Myocyte (in vitro differentiated cells): ENCODE results near the gene NOCT. TPM values are rescaled to one million over a fixed set of nuclear protein-coding genes. Genes with fewer than 3 reads are reported as not detected.

Experiments used
- total RNA-seq: library from RNA; depleted of rRNA; stranded (reverse); fragments of >200 nt; gene quantifications from 2 replicates; pipeline ENCODE4 v1.2.3, GENCODE V29; 2014

The NOCT gene
- total RNA-seq, 1 donor from 2014 or later: 24.0 TPM

Other genes with a start within 250 kb of the NOCT start
- gene ELF2, start 161.4 kb downstream of the NOCT start, total RNA-seq: 31.8 and 35.6 TPM in 2 replicates